ENCODE data around the gene GATA3.

GATA3 gene

DNA sequence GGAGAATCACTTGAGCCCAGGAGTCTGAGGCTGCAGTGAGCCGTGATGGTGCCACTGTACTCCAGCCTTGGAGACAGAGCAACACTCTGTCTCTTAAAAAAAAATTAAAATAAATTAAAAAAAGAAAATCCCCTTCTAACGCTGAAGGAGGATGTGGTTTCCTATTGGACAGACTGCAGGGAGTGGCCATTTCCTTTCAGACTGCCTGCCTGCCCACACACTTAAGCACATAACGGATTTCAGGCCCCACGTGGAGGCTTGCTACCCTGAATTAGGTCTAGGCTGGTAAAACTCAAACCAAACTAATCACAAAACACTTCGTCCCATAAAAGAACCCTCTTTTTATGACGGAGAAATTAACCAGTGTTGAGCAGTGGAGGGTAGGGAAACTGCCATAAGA is 34.0 kb downstream of the GATA3 start:
- peaks cover 0 to 15% (median 12%) of the 10 kb centered on the region in 5 donors for H3K4me1 ChIP-seq (ENCODE audit: control insufficient read depth in 5 of 5, insufficient read depth in 5 of 5, low read length in 5 of 5)
- no peak overlapping the region for H3K4me3 ChIP-seq (ENCODE audit: low read depth in 1 of 5, low read length in 5 of 5)
- H3K27ac ChIP-seq (ENCODE audit: low read depth, low read length), result no peak overlapping the region
- H3K9me3 ChIP-seq (ENCODE audit: control insufficient read depth in 5 of 5, low read length in 5 of 5), result no peaks in the 10 kb centered on the region
- no peaks in the 10 kb centered on the region for H3K36me3 ChIP-seq (ENCODE audit: control insufficient read depth in 5 of 5, insufficient read depth in 5 of 5, low read length in 5 of 5)
- no peak overlapping the region for H3K9ac ChIP-seq (ENCODE audit: low read length in 5 of 5)
- no peaks in the 10 kb centered on the region for H3K27me3 ChIP-seq (ENCODE audit: control insufficient read depth in 5 of 5, insufficient read depth in 4 of 5, low read length in 5 of 5)

DNA sequence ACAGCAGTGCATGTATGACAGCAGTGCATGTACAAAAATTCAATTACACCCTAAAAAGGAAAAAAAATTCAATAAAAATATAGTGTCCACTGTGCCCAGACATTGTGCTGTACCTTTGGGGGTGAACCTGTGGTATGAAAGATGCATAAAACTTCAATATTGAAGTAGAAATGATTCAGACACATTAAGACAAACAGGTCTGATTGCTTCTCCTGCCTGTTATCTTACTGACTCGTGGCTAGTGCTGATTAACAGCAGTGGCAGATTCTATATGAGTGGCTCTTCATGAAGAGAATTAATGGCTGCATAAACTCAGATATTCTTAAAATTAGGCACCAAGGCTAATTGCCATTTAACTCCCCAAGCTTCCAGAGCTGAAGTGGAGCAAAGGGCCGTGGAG is 37.9 kb downstream of the GATA3 start:
- Histone ChIP-seq H3K27me3 (ENCODE audit: control insufficient read depth in 5 of 5, insufficient read depth in 4 of 5, low read length in 5 of 5) (no peaks in the 10 kb centered on the region), H3K9me3 (ENCODE audit: control insufficient read depth in 5 of 5, low read length in 5 of 5) (no peaks in the 10 kb centered on the region), H3K27ac (ENCODE audit: low read depth, low read length) (peak overlapping the region; percentile 4), H3K9ac (ENCODE audit: low read length in 5 of 5) (no peak overlapping the region), H3K36me3 (ENCODE audit: control insufficient read depth in 5 of 5, insufficient read depth in 5 of 5, low read length in 5 of 5) (no peaks in the 10 kb centered on the region), H3K4me1 (ENCODE audit: control insufficient read depth in 5 of 5, insufficient read depth in 5 of 5, low read length in 5 of 5) (peaks cover 0 to 13% (median 10%) of the 10 kb centered on the region in 5 donors), H3K4me3 (ENCODE audit: low read depth in 1 of 5, low read length in 5 of 5) (no peak overlapping the region)

DNA sequence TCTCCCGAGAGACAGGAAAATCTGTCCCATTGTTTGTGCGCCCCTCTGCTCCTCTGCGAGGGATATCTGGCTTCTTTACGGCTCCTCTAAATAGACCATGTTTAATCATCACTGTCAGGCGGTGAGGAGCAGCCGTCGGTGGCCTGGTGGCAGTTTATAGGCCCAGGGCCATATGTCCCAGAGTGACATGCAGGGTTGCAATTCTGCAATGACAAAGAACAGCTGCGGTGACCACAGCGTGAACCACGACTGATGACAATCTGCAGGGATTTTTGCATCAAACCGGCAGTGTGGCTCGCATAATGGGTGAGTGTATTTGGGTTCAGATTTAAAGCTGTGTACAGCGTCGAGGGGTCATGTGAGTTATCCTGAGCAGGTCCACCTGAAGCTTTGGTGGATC is 41.5 kb downstream of the GATA3 start:
- Histone ChIP-seq H3K27ac (ENCODE audit: low read depth, low read length) (no peak overlapping the region), H3K36me3 (ENCODE audit: control insufficient read depth in 5 of 5, insufficient read depth in 5 of 5, low read length in 5 of 5) (no peaks in the 10 kb centered on the region), H3K9ac (ENCODE audit: low read length in 5 of 5) (no peak overlapping the region), H3K4me3 (ENCODE audit: low read depth in 1 of 5, low read length in 5 of 5) (no peak overlapping the region), H3K27me3 (ENCODE audit: control insufficient read depth in 5 of 5, insufficient read depth in 4 of 5, low read length in 5 of 5) (no peaks in the 10 kb centered on the region), H3K4me1 (ENCODE audit: control insufficient read depth in 5 of 5, insufficient read depth in 5 of 5, low read length in 5 of 5) (peaks cover 0 to 13% (median 10%) of the 10 kb centered on the region in 5 donors), H3K9me3 (ENCODE audit: control insufficient read depth in 5 of 5, low read length in 5 of 5) (no peaks in the 10 kb centered on the region)

DNA sequence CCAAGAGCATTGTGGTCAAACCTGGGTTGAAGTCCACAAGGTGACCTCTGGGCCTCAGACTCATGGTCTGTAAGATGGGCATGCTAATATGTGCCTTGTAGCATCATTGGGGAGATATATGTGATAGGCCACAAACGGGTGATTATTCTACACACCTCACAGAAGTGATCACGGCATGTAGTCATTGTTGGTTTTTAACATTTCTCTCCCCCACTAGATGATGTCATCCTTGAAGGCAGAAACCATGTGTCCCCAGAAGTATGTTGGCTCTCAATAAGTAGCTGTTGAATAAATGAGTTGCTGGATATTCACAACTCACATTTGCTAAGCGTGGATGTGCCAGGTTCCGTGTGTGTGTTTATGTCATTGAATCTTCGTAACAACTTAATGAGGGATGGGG is 42.4 kb downstream of the GATA3 start:
- no peaks in the 10 kb centered on the region for H3K27me3 ChIP-seq (ENCODE audit: control insufficient read depth in 5 of 5, insufficient read depth in 4 of 5, low read length in 5 of 5)
- peaks cover 0 to 12% (median 9%) of the 10 kb centered on the region in 5 donors for H3K4me1 ChIP-seq (ENCODE audit: control insufficient read depth in 5 of 5, insufficient read depth in 5 of 5, low read length in 5 of 5)
- H3K9ac ChIP-seq (ENCODE audit: low read length in 5 of 5), result no peak overlapping the region
- no peak overlapping the region for H3K27ac ChIP-seq (ENCODE audit: low read depth, low read length)
- H3K36me3 ChIP-seq (ENCODE audit: control insufficient read depth in 5 of 5, insufficient read depth in 5 of 5, low read length in 5 of 5), result no peaks in the 10 kb centered on the region
- H3K9me3 ChIP-seq (ENCODE audit: control insufficient read depth in 5 of 5, low read length in 5 of 5), result no peaks in the 10 kb centered on the region
- H3K4me3 ChIP-seq (ENCODE audit: low read depth in 1 of 5, low read length in 5 of 5), result no peak overlapping the region

DNA sequence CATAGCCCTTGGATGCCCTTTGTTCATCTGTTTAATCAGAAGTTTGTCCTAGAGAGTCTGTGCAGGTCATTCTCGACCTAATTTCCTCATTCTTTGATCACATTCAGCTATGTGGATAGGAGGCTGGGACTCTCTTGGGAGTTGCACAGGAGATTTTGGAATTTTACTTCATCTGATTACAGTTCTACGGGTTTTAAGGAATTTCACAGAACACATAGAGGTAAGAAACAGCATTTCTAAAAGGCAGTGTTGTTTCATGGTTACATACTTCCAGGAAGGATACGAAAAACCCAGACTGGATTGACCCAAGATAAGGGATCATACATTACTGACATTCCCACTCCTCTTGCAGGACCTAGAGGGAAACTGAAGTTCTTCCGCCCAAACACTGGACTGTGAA is 45.9 kb downstream of the GATA3 start:
- H3K9ac ChIP-seq (ENCODE audit: low read length in 5 of 5), result no peak overlapping the region
- no peaks in the 10 kb centered on the region for H3K9me3 ChIP-seq (ENCODE audit: control insufficient read depth in 5 of 5, low read length in 5 of 5)
- H3K27ac ChIP-seq (ENCODE audit: low read depth, low read length), result no peak overlapping the region
- H3K4me3 ChIP-seq (ENCODE audit: low read depth in 1 of 5, low read length in 5 of 5), result no peak overlapping the region
- H3K27me3 ChIP-seq (ENCODE audit: control insufficient read depth in 5 of 5, insufficient read depth in 4 of 5, low read length in 5 of 5), result peaks cover 0 to 6% (median 4%) of the 10 kb centered on the region in 5 donors
- H3K36me3 ChIP-seq (ENCODE audit: control insufficient read depth in 5 of 5, insufficient read depth in 5 of 5, low read length in 5 of 5), result no peaks in the 10 kb centered on the region
- H3K4me1 ChIP-seq (ENCODE audit: control insufficient read depth in 5 of 5, insufficient read depth in 5 of 5, low read length in 5 of 5), result no peaks in the 10 kb centered on the region

DNA sequence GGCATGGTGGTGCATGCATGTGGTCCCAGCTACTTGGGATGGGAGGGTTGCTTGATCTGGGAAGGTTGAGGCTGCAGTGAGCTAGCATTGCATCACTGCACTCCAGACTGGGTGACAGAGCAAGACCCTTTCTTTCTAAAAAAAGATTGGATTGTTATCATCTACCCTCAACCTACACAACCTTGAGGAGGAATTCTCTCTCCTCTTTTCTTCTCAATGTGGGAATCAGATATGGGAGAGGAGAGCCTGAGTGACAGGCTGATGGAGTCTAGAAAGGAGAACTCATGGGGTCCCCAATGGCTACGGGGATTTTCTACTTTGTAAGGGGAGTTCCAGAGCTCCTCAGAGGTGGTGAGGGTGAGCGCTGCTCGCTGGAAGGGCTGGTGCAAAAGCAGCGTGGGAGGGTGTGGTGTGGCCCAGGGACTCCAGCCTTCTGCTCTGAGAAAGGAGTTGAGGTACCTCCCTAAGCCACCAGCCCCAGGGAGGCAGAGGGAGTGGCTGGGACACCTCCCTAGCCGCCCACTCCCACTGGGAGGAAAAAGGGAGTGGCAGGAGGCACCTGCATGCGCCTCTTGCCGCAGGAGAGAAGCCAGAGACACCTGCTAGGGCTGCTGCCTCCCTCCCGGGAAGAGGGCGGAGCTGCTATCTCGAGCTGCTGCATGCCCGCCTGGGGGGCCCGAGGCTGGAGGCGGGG is 48.4 kb downstream of the GATA3 start:
- Histone ChIP-seq H3K27ac (ENCODE audit: low read depth, low read length) (no peak overlapping the region), H3K36me3 (ENCODE audit: control insufficient read depth in 5 of 5, insufficient read depth in 5 of 5, low read length in 5 of 5) (no peaks in the 10 kb centered on the region), H3K9ac (ENCODE audit: low read length in 5 of 5) (no peak overlapping the region)

DNA sequence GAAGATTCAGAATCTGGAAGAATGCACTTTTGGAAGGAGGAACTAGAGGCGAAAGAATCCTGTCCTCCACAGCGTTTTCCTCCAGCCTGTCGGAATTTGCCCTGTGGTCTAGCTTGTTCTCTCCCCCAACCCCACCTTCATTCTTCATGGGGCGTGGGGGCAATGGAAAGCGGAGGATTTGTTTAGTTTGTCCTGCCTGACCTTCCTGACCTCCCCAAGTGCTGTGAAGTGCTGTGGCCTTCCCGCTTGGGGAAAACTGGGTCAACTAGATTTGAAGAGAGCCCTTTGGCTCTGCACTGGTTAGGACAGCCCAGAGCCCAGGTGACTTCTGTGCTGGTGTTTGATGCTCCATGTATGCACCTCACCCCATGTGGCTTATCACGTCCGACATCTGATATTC is 49.1 kb downstream of the GATA3 start:
- peaks cover 0 to 3% (median 0%) of the 10 kb centered on the region in 5 donors for H3K9me3 ChIP-seq (ENCODE audit: control insufficient read depth in 5 of 5, low read length in 5 of 5)
- no peaks in the 10 kb centered on the region for H3K36me3 ChIP-seq (ENCODE audit: control insufficient read depth in 5 of 5, insufficient read depth in 5 of 5, low read length in 5 of 5)
- no peak overlapping the region for H3K4me3 ChIP-seq (ENCODE audit: low read depth in 1 of 5, low read length in 5 of 5)
- H3K27ac ChIP-seq (ENCODE audit: low read depth, low read length), result no peak overlapping the region
- H3K9ac ChIP-seq (ENCODE audit: low read length in 5 of 5), result no peak overlapping the region
- H3K4me1 ChIP-seq (ENCODE audit: control insufficient read depth in 5 of 5, insufficient read depth in 5 of 5, low read length in 5 of 5), result no peaks in the 10 kb centered on the region
- H3K27me3 ChIP-seq (ENCODE audit: control insufficient read depth in 5 of 5, insufficient read depth in 4 of 5, low read length in 5 of 5), result peaks cover 0 to 6% (median 5%) of the 10 kb centered on the region in 5 donors

More for the DNA sequence above, 48.4 kb downstream of the GATA3 start:
- Histone ChIP-seq H3K4me3 (ENCODE audit: low read depth in 1 of 5, low read length in 5 of 5) (no peak overlapping the region), H3K9me3 (ENCODE audit: control insufficient read depth in 5 of 5, low read length in 5 of 5) (peaks cover 0 to 3% (median 0%) of the 10 kb centered on the region in 5 donors), H3K27me3 (ENCODE audit: control insufficient read depth in 5 of 5, insufficient read depth in 4 of 5, low read length in 5 of 5) (peaks cover 0 to 6% (median 5%) of the 10 kb centered on the region in 5 donors), H3K4me1 (ENCODE audit: control insufficient read depth in 5 of 5, insufficient read depth in 5 of 5, low read length in 5 of 5) (no peaks in the 10 kb centered on the region)

DNA sequence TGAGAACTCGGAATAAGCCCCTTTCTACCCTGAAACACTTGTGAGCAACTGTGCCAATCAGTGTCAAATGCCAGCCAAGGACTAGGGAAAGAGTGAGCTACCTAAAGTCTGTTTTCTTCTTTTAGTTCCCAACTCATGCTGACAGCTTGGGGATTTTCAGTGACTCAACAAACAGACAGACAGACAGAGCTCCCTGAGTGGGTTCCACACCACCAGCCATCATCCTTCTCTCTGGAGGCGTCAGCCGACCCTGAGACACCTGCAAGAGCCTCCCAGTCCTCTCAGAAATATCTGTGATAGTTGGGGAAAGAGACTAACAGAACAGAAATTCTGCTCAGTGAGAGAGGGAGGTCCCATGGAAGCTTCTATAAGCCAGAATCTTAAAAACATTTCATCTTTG is 49.5 kb downstream of the GATA3 start:
- H3K4me3 ChIP-seq (ENCODE audit: low read depth in 1 of 5, low read length in 5 of 5), result no peak overlapping the region
- no peaks in the 10 kb centered on the region for H3K4me1 ChIP-seq (ENCODE audit: control insufficient read depth in 5 of 5, insufficient read depth in 5 of 5, low read length in 5 of 5)
- H3K9ac ChIP-seq (ENCODE audit: low read length in 5 of 5), result no peak overlapping the region
- H3K27ac ChIP-seq (ENCODE audit: low read depth, low read length), result no peak overlapping the region
- no peaks in the 10 kb centered on the region for H3K36me3 ChIP-seq (ENCODE audit: control insufficient read depth in 5 of 5, insufficient read depth in 5 of 5, low read length in 5 of 5)
- peaks cover 0 to 6% (median 5%) of the 10 kb centered on the region in 5 donors for H3K27me3 ChIP-seq (ENCODE audit: control insufficient read depth in 5 of 5, insufficient read depth in 4 of 5, low read length in 5 of 5)
- peaks cover 0 to 3% (median 0%) of the 10 kb centered on the region in 5 donors for H3K9me3 ChIP-seq (ENCODE audit: control insufficient read depth in 5 of 5, low read length in 5 of 5)

DNA sequence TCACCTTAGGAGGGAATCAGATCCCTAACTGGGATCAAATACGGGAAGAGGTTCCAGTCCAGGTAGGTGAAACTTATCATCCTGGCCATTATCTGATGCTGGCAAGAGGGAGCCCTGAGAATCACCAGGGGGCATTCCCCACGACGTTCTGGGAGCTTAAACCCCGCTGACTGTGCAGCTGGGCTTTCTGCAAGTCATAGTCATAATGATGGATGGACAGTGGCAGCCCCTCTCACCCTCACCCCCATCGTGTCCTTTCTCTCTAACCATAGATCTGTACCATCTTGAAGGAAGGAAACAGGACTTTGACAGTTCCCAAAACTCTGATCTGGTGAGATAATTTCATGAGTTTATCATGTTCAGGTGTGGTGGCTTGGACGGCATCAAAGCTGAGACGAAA is 50.2 kb downstream of the GATA3 start:
- no peaks in the 10 kb centered on the region for H3K4me1 ChIP-seq (ENCODE audit: control insufficient read depth in 5 of 5, insufficient read depth in 5 of 5, low read length in 5 of 5)
- H3K27me3 ChIP-seq (ENCODE audit: control insufficient read depth in 5 of 5, insufficient read depth in 4 of 5, low read length in 5 of 5), result peaks cover 0 to 6% (median 5%) of the 10 kb centered on the region in 5 donors
- H3K9me3 ChIP-seq (ENCODE audit: control insufficient read depth in 5 of 5, low read length in 5 of 5), result peaks cover 0 to 3% (median 0%) of the 10 kb centered on the region in 5 donors

DNA sequence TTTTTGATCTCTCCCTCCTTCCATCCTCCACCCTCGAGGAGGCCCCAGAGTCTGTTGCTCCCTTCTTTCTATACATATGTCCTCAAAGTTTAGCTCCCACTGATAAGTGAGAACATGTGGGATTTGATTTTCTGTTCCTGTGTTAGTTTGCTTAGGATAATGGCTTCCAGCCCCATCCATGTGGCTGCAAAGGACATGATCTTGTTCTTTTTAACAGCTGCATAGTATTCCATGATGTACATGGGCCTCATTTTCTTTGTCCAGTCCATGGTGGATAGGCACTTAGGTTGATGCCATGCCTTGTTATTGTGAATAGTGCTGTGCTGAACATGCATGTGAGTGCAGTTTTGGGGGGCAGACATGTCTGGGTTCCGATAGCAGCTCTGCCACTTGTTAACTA is 51.4 kb downstream of the GATA3 start:
- H3K27me3 ChIP-seq (ENCODE audit: control insufficient read depth in 5 of 5, insufficient read depth in 4 of 5, low read length in 5 of 5), result peaks cover 0 to 6% (median 5%) of the 10 kb centered on the region in 5 donors
- no peak overlapping the region for H3K27ac ChIP-seq (ENCODE audit: low read depth, low read length)
- H3K4me3 ChIP-seq (ENCODE audit: low read depth in 1 of 5, low read length in 5 of 5), result no peak overlapping the region
- H3K4me1 ChIP-seq (ENCODE audit: control insufficient read depth in 5 of 5, insufficient read depth in 5 of 5, low read length in 5 of 5), result no peaks in the 10 kb centered on the region
- H3K9me3 ChIP-seq (ENCODE audit: control insufficient read depth in 5 of 5, low read length in 5 of 5), result peaks cover 0 to 3% (median 0%) of the 10 kb centered on the region in 5 donors
- no peaks in the 10 kb centered on the region for H3K36me3 ChIP-seq (ENCODE audit: control insufficient read depth in 5 of 5, insufficient read depth in 5 of 5, low read length in 5 of 5)
- no peak overlapping the region for H3K9ac ChIP-seq (ENCODE audit: low read length in 5 of 5)

More for the DNA sequence above, 50.2 kb downstream of the GATA3 start:
- no peaks in the 10 kb centered on the region for H3K36me3 ChIP-seq (ENCODE audit: control insufficient read depth in 5 of 5, insufficient read depth in 5 of 5, low read length in 5 of 5)
- H3K27ac ChIP-seq (ENCODE audit: low read depth, low read length), result no peak overlapping the region
- H3K9ac ChIP-seq (ENCODE audit: low read length in 5 of 5), result no peak overlapping the region
- H3K4me3 ChIP-seq (ENCODE audit: low read depth in 1 of 5, low read length in 5 of 5), result no peak overlapping the region
